K562 (cell line): Measurements from ENCODE around the gene GJB2. TPM values are rescaled to one million over a fixed set of nuclear protein-coding genes. Genes with fewer than 3 reads are reported as not detected.
A peak's percentile ranks its signal among the peaks of the same experiment; 100 is the strongest.

ENCODE experiments used
- ATAC-seq: fragments of 200-7000 bp; cut with Tn5 transposase; 3 replicates; pipeline ENCODE4 v1.9.1; 2020; ENCODE audit warnings: moderate library complexity
- BruUV-seq: library from RNA; stranded (reverse); fragments of 400-500 nt; replicated peaks from 2 replicates; lab custom pipeline; 2021; lab: Mats Ljungman, UMichigan
- CTCF ChIA-PET: fragments of 300-600 bp; formaldehyde crosslinking; extraction: SDS; loops from one replicate; lab custom pipeline; 2021; ENCODE audit warnings: low intra/inter-chr PET ratio; lab: Yijun Ruan, JAX
- POLR2A ChIA-PET: fragments of 300-600, 350-650 bp; sonication (Branson Sonifier 250); formaldehyde crosslinking; extraction: SDS; loops from one replicate; lab custom pipeline; 2021; ENCODE audit warnings: antibody characterized with exemption, inconsistent platforms; lab: Yijun Ruan, JAX
- DNase-seq, 4 experiments: peaks; one replicate each; pipeline versions ENCODE4 v3.0.0 to v3.0.0-alpha.2; 2011 to 2018; ENCODE audit warnings: low spot score in 3 of 4, mixed read lengths in 3 of 4; ENCODE audit errors: extremely low read depth in 1 of 4
- FAIRE-seq: peaks from 2 replicates; lab custom pipeline; 2011; peaks lifted over from hg19 to GRCh38; lab: Jason Lieb, UNC
- H2AFZ ChIP-seq: 2 replicates; pipeline ENCODE4 v1.6.0; 2011; ENCODE audit warnings: low read depth, low read length, control low read depth, inconsistent platforms
- H3K27ac ChIP-seq: fragments of 200-600 bp; 3 replicates; pipeline ENCODE4 v1.8.0; 2011; ENCODE audit warnings: low read depth, mild to moderate bottlenecking, control low read depth, inconsistent platforms, low read length, moderate library complexity, mixed read lengths; ENCODE audit errors: extremely low read depth
- H3K27me3 ChIP-seq, 2 experiments: fragments of 300-600 bp in 1 of 2; 2 replicates in 1 of 2; 3 replicates in 1 of 2; pipeline versions ENCODE4 v1.6.0 to v1.8.0; 2011; ENCODE audit warnings: inconsistent platforms in 2 of 2, low read length in 2 of 2, mild to moderate bottlenecking in 1 of 2, mixed read lengths in 1 of 2, moderate library complexity in 1 of 2; ENCODE audit not compliant: control insufficient read depth in 2 of 2, insufficient read depth in 2 of 2
- H3K36me3 ChIP-seq: fragments of 300-600 bp; 3 replicates; pipeline ENCODE4 v1.8.0; 2011; ENCODE audit warnings: mild to moderate bottlenecking, low read length, inconsistent platforms; ENCODE audit not compliant: control insufficient read depth, insufficient read depth
- H3K4me1 ChIP-seq, 2 experiments: fragments of 200-600 bp in 1 of 2; replicated peaks in 1 of 2; 2 replicates in 1 of 2; 3 replicates in 1 of 2; pipeline versions ENCODE4 v1.5.1 to v1.8.0; 2011; ENCODE audit warnings: inconsistent platforms in 2 of 2, low read length in 2 of 2, mild to moderate bottlenecking in 1 of 2, mixed read lengths in 1 of 2, moderate library complexity in 1 of 2; ENCODE audit not compliant: control insufficient read depth in 2 of 2, insufficient read depth in 2 of 2
- H3K4me2 ChIP-seq: 2 replicates; pipeline ENCODE4 v1.6.1; 2011; ENCODE audit warnings: low read length, control low read depth, inconsistent platforms, mixed read lengths; ENCODE audit not compliant: insufficient read depth
- H3K4me3 ChIP-seq: fragments of 200-600 bp; sonication (generic), shearing (Covaris generic); 2 replicates; pipeline ENCODE4 v1.5.1; 2016; ENCODE audit warnings: control low read depth, inconsistent platforms
- H3K79me2 ChIP-seq: fragments of 200-600 bp; 3 replicates; pipeline ENCODE4 v1.8.0; 2011; ENCODE audit warnings: low read length, inconsistent platforms; ENCODE audit not compliant: control insufficient read depth, insufficient read depth
- H3K9ac ChIP-seq, 2 experiments: 2 replicates each; pipeline versions ENCODE4 v1.6.0 to v1.6.1; 2011; ENCODE audit warnings: low read depth in 2 of 2, low read length in 2 of 2, control low read depth in 1 of 2, inconsistent platforms in 1 of 2, mild to moderate bottlenecking in 1 of 2, mixed read lengths in 1 of 2; ENCODE audit not compliant: insufficient read depth in 1 of 2
- H3K9me1 ChIP-seq: one replicate; pipeline ENCODE4 v1.6.0; 2011; ENCODE audit warnings: inconsistent platforms, mild to moderate bottlenecking, low read length, moderate library complexity; ENCODE audit not compliant: control insufficient read depth, insufficient read depth
- H3K9me3 ChIP-seq: replicated peaks from 2 replicates; pipeline ENCODE4 v1.5.1; 2011; ENCODE audit warnings: low read depth, low read length, inconsistent platforms; ENCODE audit not compliant: control insufficient read depth, insufficient read depth
- H4K20me1 ChIP-seq: replicated peaks from 2 replicates; pipeline ENCODE4 v1.6.1; 2011; ENCODE audit warnings: low read length, inconsistent platforms, mixed read lengths; ENCODE audit not compliant: control insufficient read depth, insufficient read depth
- ARID1B ChIP-seq: fragments of 450-650 bp; IDR thresholded peaks from 2 replicates; pipeline ENCODE4 v1.6.1; 2016; ENCODE audit warnings: antibody characterized with exemption, mild to moderate bottlenecking, inconsistent platforms
- CBFA2T2 ChIP-seq: fragments of 450-650 bp; conservative IDR thresholded peaks from 2 replicates; pipeline ENCODE4 v1.6.1; 2017; ENCODE audit warnings: mild to moderate bottlenecking
- CBFA2T3 ChIP-seq: fragments of 450-650 bp; IDR thresholded peaks from 2 replicates; pipeline ENCODE4 v1.6.1; 2017
- CREB5 ChIP-seq: fragments of 250-450 bp; sonication (Bioruptor Pico); IDR thresholded peaks from 2 replicates; pipeline ENCODE4 v1.5.0; 2020; ENCODE audit warnings: mild to moderate bottlenecking
- SLC30A9 ChIP-seq: fragments of 250-450 bp; sonication (Bioruptor Pico); IDR thresholded peaks from 2 replicates; pipeline ENCODE4 v1.8.0; 2022; ENCODE audit warnings: mild to moderate bottlenecking, moderate library complexity
- TAL1 ChIP-seq: fragments of 450-650 bp; IDR thresholded peaks from 2 replicates; pipeline ENCODE4 v1.6.1; 2016; ENCODE audit warnings: mild to moderate bottlenecking
- TCF3 ChIP-seq: sonication (generic); formaldehyde crosslinking; IDR thresholded peaks from 2 replicates; pipeline ENCODE4 v1.4.0; 2020; ENCODE audit warnings: mild to moderate bottlenecking, missing genetic modification reagents
- ZNF277 ChIP-seq: fragments of 250-450 bp; sonication (Bioruptor Pico); IDR thresholded peaks from 2 replicates; pipeline ENCODE4 v1.8.0; 2022; ENCODE audit warnings: inconsistent platforms, mild to moderate bottlenecking, moderate library complexity, borderline replicate concordance
- ZNF830 ChIP-seq: fragments of 250-450 bp; sonication (Bioruptor Pico); IDR thresholded peaks from 2 replicates; pipeline ENCODE4 v1.5.0; 2021; ENCODE audit warnings: mild to moderate bottlenecking
- WGBS: fragments of 100-300 bp; shearing (Covaris generic); methylation state at CpG from one replicate; pipeline ENCODE4 v1.1.6; 2016; ENCODE audit warnings: low coverage, mixed read lengths; ENCODE audit not compliant: insufficient coverage; ENCODE audit errors: missing lambda C conversion rate; 5-methylcytosine and 5-hydroxymethylcytosine counted together
- in situ Hi-C: fragments of 300-500 bp; cut with MboI; formaldehyde crosslinking; loops from 4 replicates; pipeline ENCODE4 v1.15.0; 2018; ENCODE audit warnings: inconsistent platforms, mixed read lengths
- intact Hi-C: fragments of 100-400 bp; cut with micrococcal nuclease; formaldehyde crosslinking; loops from 2 replicates; pipeline ENCODE4 v1.14.2; 2022
- polyA plus RNA-seq, 8 experiments: library from polyadenylated mRNA; depleted of rRNA in 4 of 8; stranded (reverse) in 5 of 8; unstranded in 3 of 8; fragments of >200 nt; fragmentation: Nextera tagmentation in 2 of 8; fragmentation: Illumina TruSeq in 1 of 8; extraction: Ambion mirVana in 2 of 8; extraction: Trizol in 1 of 8; gene quantifications; 2 replicates each; pipeline versions ENCODE4 v1.2.1 to v1.2.3, GENCODE V29; 2011 to 2014; ENCODE audit warnings: inconsistent platforms in 1 of 8, missing spikeins in 1 of 8
- total RNA-seq, 7 experiments: library from RNA; depleted of rRNA in 6 of 7; stranded (reverse); fragments of >200 nt in 6 of 7; fragmentation: Illumina TruSeq in 2 of 7; extraction: Trizol in 2 of 7; gene quantifications; 2 replicates each; pipeline versions ENCODE4 v1.2.1 to v1.2.3, GENCODE V29; 2011 to 2021; ENCODE audit warnings: low replicate concordance in 1 of 7

The GJB2 gene
- total and polyA plus RNA-seq, 9 of the 15 experiments (the other 6 are each of a cell fraction or from before 2014, with no cell fraction given) = not detected

- Histone ChIP-seq H3K9ac (no peak overlapping the region), H3K4me1 (no peaks in the 10 kb centered on the region; a peak in 1 of 5 replicates), H2AFZ (no peak overlapping the region), H3K4me2 (no peak overlapping the region), H3K9me1 (no peaks in the 10 kb centered on the region), H3K36me3 (no peaks in the 10 kb centered on the region), H4K20me1 (no peaks in the 10 kb centered on the region), H3K27me3 (peaks cover 0 to 14% of the 10 kb centered on the region in 2 experiments; a peak in 3 of 5 replicates), H3K79me2 (no peaks in the 10 kb centered on the region), H3K27ac (no peak overlapping the region), H3K9me3 (no peaks in the 10 kb centered on the region), H3K4me3 (no peak overlapping the region)
- CTCF ChIA-PET = no interaction called here
- peak; percentile 20; the same call in 1 of the 3 replicates for ATAC-seq
- no TSS peak for BruUV-seq
- 0% methylated on average over 15 of the region's 16 CpGs for WGBS
- intact Hi-C loops (no loop called here), in situ Hi-C loops (no loop called here)
- no peak for FAIRE-seq
- POLR2A ChIA-PET = no interaction called here
- DNase-seq = peak; percentile 13 to 37 (median 16)
- TF ChIP-seq TCF3 (CRISPR knock-in tag) (peak; percentile 17; the same call in 1 of the 2 replicates), ZNF277 (CRISPR knock-in tag) (no peak), SLC30A9 (CRISPR knock-in tag) (no peak), ARID1B (no peak; the same call in 1 of the 2 replicates), CBFA2T2 (peak; percentile 34), CREB5 (CRISPR knock-in tag) (no peak), CBFA2T3 (peak; percentile 57; the same call in 1 of the 2 replicates), ZNF830 (CRISPR knock-in tag) (no peak), TAL1 (peak; percentile 45; the same call in 1 of the 2 replicates)
These were observed 14.0 kb upstream of the GJB2 start for GRCh38 chr13:20206698-20207235.
